Fibroblast of lung (primary cell): ENCODE data around the gene FAM114A1.

ENCODE experiments used
- CTCF ChIP-seq, 2 donors: IDR thresholded peaks in 1 of 2; conservative IDR thresholded peaks in 1 of 2; 1 replicate in 1 of 2; 2 replicates in 1 of 2; pipeline ENCODE4 v1.5.1; 2011 to 2012; ENCODE audit warnings: low read length in 2 of 2, control low read depth in 1 of 2, inconsistent platforms in 1 of 2, low read depth in 1 of 2, mild to moderate bottlenecking in 1 of 2
- EZH2 ChIP-seq: IDR thresholded peaks from 2 replicates; pipeline ENCODE4 v1.5.1; 2012; ENCODE audit warnings: low read length, control low read depth, mild to moderate bottlenecking; ENCODE audit errors: missing control alignments

GRCh38 chr4:38920677-38921076 is 53.1 kb downstream of the FAM114A1 start:
- TF ChIP-seq CTCF (conservative IDR thresholded peaks at IDR 0.05 in 1 of 2, IDR thresholded peaks at IDR 0.05 in 1 of 2; ENCODE audit: low read depth in 1 of 2, low read length in 2 of 2) (no peak), EZH2 (no peak)
